HepG2 (cell line): ENCODE measurements around the gene CYP19A1. TPM values are rescaled to one million over a fixed set of nuclear protein-coding genes. Genes with fewer than 3 reads are reported as not detected.

Experiments
- CREB1 ChIP-seq, 2 experiments: fragments of 450-650 bp in 1 of 2; IDR thresholded peaks; 2 replicates each; pipeline ENCODE4 v1.6.1; 2016 to 2017; ENCODE audit warnings: control low read depth in 1 of 2, mild to moderate bottlenecking in 1 of 2, missing compliant biosample characterization in 1 of 2, missing genetic modification characterization in 1 of 2
- EP300 ChIP-seq, 3 experiments: sonication (generic) in 1 of 3; formaldehyde crosslinking in 1 of 3; IDR thresholded peaks; 2 replicates each; pipeline versions ENCODE4 v1.5.1 to v1.6.1; 2011 to 2020; ENCODE audit warnings: low read depth in 2 of 3, low read length in 2 of 3, borderline replicate concordance in 1 of 3, improper control_type of control experiment in 1 of 3, mild to moderate bottlenecking in 1 of 3, missing genetic modification reagents in 1 of 3, moderate library complexity in 1 of 3
- FOXP4 ChIP-seq: sonication (generic); formaldehyde crosslinking; IDR thresholded peaks from 2 replicates; pipeline ENCODE4 v1.4.0; 2020; ENCODE audit warnings: missing genetic modification reagents
- HNRNPUL1 ChIP-seq: fragments of 200-400 bp; formaldehyde crosslinking; IDR thresholded peaks from 2 replicates; pipeline ENCODE4 v1.6.1; 2017; ENCODE audit warnings: low read depth, mild to moderate bottlenecking, low read length, moderate library complexity
- MXD4 ChIP-seq: IDR thresholded peaks from 2 replicates; pipeline ENCODE4 v1.6.1; 2016; ENCODE audit warnings: mild to moderate bottlenecking, missing biosample characterization, missing genetic modification reagents
- NFAT5 ChIP-seq: sonication (generic); formaldehyde crosslinking; IDR thresholded peaks from 2 replicates; pipeline ENCODE4 v1.4.0; 2020; ENCODE audit warnings: missing genetic modification reagents
- SIN3A ChIP-seq: IDR thresholded peaks from 2 replicates; pipeline ENCODE4 v1.6.1; 2011; ENCODE audit warnings: low read depth, mild to moderate bottlenecking, control low read depth, low read length, borderline replicate concordance
- TFDP2 ChIP-seq: sonication (generic); formaldehyde crosslinking; IDR thresholded peaks from 2 replicates; pipeline ENCODE4 v1.4.0; 2020; ENCODE audit warnings: missing genetic modification reagents
- ZBTB21 ChIP-seq: sonication (generic); formaldehyde crosslinking; IDR thresholded peaks from 2 replicates; pipeline ENCODE4 v1.4.0; 2020; ENCODE audit warnings: missing genetic modification reagents
- ZBTB33 ChIP-seq: sonication (generic); formaldehyde crosslinking; IDR thresholded peaks from 2 replicates; pipeline ENCODE4 v1.4.0; 2020; ENCODE audit warnings: missing genetic modification reagents
- ZNF331 ChIP-seq: sonication (generic); formaldehyde crosslinking; IDR thresholded peaks from 2 replicates; pipeline ENCODE4 v1.4.0; 2020; ENCODE audit warnings: missing genetic modification reagents
- ZNF644 ChIP-seq: IDR thresholded peaks from 2 replicates; pipeline ENCODE4 v1.6.1; 2016; ENCODE audit warnings: low read depth
- ZNF704 ChIP-seq: sonication (generic); formaldehyde crosslinking; IDR thresholded peaks from 2 replicates; pipeline ENCODE4 v1.8.1; 2023; ENCODE audit warnings: mild to moderate bottlenecking, inconsistent platforms, moderate library complexity, missing genetic modification reagents, borderline replicate concordance
- polyA plus RNA-seq, 8 experiments: library from polyadenylated mRNA; depleted of rRNA in 3 of 8; stranded (reverse) in 7 of 8; unstranded in 1 of 8; fragments of >200 nt; fragmentation: Illumina TruSeq in 4 of 8; extraction: Trizol in 4 of 8; gene quantifications; 2 replicates each; pipeline versions ENCODE4 v1.2.1 to v1.2.3, GENCODE V29; 2011 to 2016; ENCODE audit warnings: low read depth in 4 of 8, missing spikeins in 1 of 8, mixed read lengths in 1 of 8; ENCODE audit not compliant: insufficient read depth in 1 of 8
- total RNA-seq, 5 experiments: library from RNA; depleted of rRNA; stranded (reverse); fragments of >200 nt; fragmentation: Illumina TruSeq; extraction: Trizol; gene quantifications; 2 replicates each; pipeline ENCODE4 v1.2.3, GENCODE V29; 2016; ENCODE audit warnings: low read depth in 1 of 5

The CYP19A1 gene
- total and polyA plus RNA-seq, 2 of the 13 experiments (the other 11 are each of a cell fraction or from before 2014, with no cell fraction given) = 10.9 to 23.0 TPM

- TF ChIP-seq NFAT5 = no peak
- peak in 1 of 2 experiments; percentile 81; a peak in 3 of 4 replicates for TF ChIP-seq EP300 (IDR thresholded peaks at IDR 0.05; ENCODE audit: low read depth in 2 of 2, low read length in 2 of 2)
- peak; percentile 59; the same call in 1 of the 2 replicates for TF ChIP-seq EP300 (CRISPR knock-in tag; IDR thresholded peaks at IDR 0.05; ENCODE audit: borderline replicate concordance)
- no peak for TF ChIP-seq HNRNPUL1
- TF ChIP-seq CREB1 (IDR thresholded peaks at IDR 0.05) = no peak
- peak; percentile 57; the same call in 1 of the 2 replicates for TF ChIP-seq CREB1 (CRISPR knock-in tag; IDR thresholded peaks at IDR 0.05)
- TF ChIP-seq SIN3A = 0 out of 2 replicates have a peak, but pooled peaks have one; percentile 30
- 0 out of 2 replicates have a peak, but pooled peaks have one; percentile 55 for TF ChIP-seq ZBTB21 (CRISPR knock-in tag)
- TF ChIP-seq MXD4 = 0 out of 2 replicates have a peak, but pooled peaks have one; percentile 23
- no peak for TF ChIP-seq ZBTB33 (CRISPR knock-in tag)
- TF ChIP-seq TFDP2 (CRISPR knock-in tag) = peak; percentile 34; the same call in 1 of the 2 replicates
- TF ChIP-seq ZNF331 = peak; percentile 52; the same call in 1 of the 2 replicates
- no peak for TF ChIP-seq ZNF704 (CRISPR knock-in tag)
- TF ChIP-seq FOXP4 = peak; percentile 86
- 0 out of 2 replicates have a peak, but pooled peaks have one; percentile 23 for TF ChIP-seq ZNF644 (CRISPR knock-in tag)
Measured at GRCh38 chr15:51312166-51313073, 26.0 kb downstream of the CYP19A1 start (continued).
